ENCODE measurements around the gene SLC7A1.
A peak's percentile ranks its signal among the peaks of the same experiment; 100 is the strongest.
"Not testable (repeated sequence)": the region's sequence is repeated elsewhere in the genome, so short reads cannot be mapped to it uniquely, and the experiment has no call there.

The SLC7A1 gene

DNA sequence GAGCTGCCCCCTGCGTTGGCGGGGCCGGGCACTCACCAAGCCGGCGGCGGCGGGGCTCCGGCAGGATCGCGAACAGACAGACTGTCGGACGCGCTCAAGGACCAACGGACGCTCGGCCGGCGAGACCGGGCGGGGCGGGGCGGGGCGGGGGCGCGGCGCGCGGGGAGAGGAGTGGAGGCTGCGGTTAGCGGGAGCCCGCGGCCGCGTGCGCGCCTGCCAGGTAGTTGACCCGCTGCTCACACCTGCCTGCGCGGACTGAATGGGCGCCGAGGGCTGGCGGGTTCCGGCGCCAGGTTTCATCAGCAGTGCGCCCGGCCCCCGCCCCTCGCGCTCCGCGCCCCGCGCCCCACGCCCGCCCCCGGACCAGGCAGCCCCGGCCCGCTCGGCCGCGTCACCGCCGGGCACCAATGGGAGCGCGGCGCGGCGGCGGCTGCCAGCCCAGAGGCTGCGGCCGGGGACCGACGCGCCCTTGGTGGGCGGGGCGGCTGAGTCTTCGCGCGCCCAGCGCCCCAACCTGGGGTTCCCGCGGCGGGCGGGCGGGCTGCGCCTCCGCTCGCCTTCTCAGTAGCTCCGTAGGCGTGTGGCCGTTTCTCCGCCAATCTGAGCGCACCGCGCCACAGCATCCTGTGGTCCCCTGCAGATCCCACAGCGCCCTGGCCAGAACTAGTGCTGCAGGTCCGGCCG, at the start of gene SLC7A1:
SLC7A1 (minus strand) TSS at position 309 of the 684 bp plus-strand sequence. CDS start 59,500 bp downstream, outside the sequence.
- peak; percentile 87 for DNase-seq

DNA sequence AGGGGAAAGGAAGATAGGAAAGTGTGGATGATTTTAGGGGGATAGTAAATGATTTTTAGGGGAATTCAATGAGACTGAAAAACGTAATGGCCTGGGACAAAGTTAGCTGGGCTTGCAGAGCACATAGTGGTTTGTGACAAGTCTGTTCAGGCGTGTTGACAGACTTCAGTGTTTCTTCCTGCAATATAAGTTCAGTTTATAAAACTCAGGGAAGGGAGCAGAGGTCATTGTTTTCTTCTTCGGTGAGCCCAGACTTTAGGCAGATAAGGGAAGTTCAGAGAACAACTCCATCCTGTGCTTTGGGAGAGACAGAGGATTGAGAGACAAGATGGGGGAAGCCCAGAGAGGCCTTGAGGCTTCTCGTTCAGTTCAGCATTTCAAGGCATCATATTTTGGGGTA, 45.2 kb upstream of the SLC7A1 start:
- no peak for DNase-seq

DNA sequence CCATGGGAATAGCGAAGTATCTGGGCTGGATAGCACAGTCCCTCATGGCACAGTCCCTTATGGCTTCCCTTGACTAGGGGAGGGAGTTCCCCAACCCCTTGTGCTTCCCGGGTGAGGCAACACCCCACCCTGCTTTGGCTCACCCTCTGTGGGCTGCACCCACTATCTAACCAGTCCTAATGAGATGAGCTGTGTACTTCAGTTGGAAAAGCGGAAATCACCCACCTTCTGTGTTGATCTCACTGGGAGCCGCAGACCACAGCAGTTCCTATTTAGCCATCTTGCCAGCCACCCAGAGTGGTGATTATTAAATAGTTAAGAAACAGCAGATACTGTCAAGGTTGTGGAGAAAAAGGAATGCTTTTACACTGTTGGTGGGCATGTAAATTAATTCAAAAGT, 41.3 kb upstream of the SLC7A1 start:
- DNase-seq = not testable (repeated sequence)

DNA sequence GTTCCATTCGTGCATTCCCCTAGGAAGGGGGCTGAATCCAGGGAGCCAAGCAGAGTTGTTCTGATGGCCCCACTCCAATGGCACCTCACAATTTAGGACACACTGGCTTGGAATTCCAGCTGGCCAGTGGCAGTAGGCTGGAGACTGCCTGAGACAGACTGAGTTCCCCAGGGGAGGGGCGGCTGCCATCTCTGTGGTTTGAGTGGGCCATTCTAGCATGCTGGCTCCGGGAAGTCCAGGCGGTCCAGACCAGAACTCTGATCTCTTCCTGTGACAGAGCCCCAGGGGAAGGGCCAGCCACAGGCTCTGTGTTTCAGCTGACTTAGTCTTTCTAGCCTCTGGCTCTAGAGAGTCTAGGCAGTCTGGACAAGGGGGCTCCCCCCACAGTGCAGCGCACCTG, 29.5 kb upstream of the SLC7A1 start:
- no peak for DNase-seq

DNA sequence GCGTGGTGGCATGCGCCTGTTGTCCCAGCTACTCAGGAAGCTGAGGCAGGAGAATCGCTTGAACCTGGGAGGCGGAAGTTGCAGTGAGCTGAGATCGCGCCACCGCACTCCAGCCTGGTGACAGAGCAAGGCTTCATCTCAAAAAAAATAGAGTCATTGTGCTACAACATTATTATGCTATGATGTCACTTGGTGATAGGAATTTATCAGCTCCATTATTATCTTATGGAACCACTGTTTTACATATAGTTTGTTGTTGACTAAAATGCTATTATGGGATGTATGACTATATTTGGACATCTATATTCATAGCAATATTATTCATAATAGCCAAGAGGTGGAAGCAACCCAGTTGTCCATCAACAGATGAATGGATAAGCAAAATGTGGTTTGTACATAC, 26.4 kb upstream of the SLC7A1 start:
- DNase-seq = no peak

DNA sequence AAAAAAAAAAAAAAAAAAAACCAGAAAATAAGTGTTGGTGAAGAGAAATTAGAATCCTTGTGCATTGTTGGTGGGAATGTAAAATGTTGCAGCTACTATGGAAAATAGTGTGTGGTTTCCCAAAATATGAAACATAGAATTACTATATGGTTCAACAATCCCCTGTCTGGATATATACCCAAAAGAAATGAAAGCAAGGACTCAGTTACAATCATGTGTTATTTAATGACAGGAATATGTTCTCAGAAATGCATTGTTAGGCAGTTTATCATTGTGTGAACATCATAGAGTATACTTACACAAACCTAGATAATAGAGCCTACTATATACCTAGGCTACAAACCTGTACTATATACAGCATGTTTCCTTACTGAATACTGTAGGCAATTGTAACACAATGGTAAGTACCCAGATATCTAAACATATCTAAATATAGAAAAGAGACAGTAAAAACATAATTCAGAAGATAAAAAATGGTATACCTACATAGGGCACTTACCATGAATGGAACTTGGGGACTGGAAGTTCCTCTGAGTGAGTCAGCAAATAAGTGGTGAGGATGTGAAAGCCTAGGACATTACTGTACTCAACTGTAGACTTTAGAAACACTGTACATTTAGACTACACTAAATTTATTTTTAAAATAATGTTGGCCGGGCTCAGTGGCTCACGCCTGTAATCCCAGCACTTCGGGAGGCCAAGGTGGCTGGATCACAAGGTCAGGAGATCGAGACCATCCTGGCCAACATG, 25.7 kb upstream of the SLC7A1 start:
- no peak for DNase-seq

DNA sequence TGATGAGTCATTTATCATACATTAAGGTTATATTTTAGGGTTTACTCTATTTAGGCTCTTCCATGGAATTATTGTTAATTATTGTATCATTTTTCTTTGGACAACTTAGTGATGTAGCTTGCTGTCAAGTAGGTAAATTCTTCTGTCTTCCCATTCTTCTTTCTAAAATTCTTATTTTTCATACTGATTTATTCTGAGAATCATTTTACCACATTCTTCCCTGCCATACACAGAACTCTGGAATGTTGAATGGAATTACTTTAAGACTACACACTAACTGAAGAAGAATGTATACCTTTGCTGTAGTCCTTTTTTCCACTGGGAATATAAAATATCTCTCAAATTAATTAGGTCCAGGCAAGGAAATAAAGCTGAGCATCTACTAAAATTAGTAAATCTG, 24.5 kb upstream of the SLC7A1 start:
- no peak for DNase-seq

DNA sequence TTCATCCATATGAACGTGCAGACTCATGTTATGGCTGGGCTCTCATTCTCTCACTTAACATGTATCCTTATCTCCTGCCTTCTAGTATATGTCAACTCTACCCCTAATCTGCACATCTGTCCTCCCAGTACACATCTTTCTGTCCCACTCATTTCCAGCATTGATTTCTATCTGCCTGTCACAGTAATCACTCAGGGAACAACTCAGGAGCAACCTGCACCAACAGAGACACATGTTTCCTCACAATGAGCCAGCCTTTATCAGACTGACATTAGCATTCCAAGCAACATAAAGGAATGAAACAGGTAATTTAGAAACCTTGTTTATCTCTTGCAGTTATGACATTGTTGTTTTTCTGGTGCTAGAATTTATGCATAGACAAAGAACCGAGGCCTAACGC, 17.6 kb upstream of the SLC7A1 start:
- no peak for DNase-seq

DNA sequence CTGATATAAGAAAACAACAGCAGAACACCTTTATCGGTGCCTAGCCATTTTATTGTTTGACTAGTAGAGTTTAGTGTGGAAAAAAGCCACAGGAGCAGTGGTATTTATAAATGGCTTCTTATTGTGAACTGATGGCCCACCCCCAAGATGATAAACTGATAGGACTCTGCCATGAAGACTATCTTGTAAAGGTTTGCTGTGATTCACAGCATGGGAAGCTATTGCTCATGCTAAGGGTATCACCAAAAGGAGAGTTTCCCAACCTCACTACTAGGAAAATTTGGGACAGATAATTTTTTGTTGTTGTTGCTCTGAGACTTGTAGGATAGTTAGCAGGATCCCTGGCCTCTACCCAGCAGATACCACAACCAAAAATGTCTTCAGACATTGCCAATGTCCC, 12.0 kb upstream of the SLC7A1 start:
- no peak for DNase-seq

DNA sequence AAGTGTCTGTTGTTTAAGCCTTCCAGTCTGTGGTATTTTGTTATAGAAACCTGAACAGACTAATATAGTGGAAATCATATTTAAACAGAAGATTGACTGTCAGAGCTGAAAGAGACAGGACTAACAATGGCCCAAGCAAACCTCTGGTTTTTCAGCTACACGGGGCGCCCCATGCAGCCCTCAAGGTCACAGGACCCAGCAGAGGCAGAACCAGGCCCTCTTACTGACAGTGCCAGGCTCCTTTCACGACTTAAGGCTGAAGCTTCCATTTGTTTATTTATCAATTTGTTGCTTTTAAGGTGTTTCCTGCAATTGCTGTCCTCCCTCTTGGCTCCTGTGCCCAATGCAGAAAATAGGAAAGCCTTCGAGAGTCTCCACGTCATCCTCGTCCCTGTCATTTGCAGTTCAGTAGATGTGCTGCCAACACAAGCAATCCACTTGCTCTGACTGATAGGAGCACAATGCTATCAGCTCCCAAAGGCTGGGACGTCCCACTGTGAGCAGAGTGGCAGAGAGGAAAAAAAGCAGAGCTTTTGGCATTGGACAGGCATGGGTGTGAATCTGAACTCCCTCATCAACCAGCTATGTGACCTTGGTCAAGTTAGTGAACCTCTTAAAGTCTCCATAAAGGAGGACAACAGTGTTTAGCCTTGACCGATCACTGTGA, 10.5 kb upstream of the SLC7A1 start:
- no peak for DNase-seq

DNA sequence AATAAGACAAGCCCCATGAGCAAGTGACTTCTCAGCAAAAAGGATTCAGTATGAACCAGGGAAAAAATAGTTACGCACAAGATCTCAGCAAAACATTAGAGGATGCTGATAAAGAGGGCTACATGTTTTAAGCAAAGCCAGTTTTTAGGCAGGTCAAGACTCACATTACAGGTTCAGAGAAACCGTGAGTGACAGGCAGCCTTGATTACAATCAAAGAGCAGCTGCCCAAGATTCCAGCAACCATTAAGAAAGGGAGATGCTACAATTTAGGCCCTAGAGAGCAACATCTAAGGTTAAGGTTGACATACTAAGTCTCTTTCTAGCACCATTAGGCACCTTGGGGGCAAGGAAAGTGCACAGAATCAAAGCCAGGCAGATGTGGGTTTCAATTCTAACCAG, 2.8 kb upstream of the SLC7A1 start:
- no peak for DNase-seq

DNA sequence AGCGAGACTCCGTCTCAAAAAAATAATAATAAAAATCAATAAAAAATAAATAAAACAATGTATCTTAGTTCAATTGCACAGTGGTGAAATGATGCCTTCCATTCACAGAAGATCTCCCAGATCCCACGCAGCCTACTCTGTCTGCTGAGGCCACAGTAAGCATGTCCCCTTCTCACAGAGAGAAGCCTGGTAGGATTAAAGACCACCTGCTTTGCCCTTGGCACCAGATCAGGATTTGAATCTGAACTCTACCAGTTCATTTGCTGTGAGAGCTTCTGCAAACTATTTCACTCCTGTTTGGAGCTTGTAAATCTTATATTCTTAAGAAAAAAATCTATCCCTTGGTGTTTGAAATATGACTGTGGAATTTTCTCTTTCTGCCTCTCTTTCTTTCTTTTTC, 2.2 kb upstream of the SLC7A1 start:
- no peak for DNase-seq

DNA sequence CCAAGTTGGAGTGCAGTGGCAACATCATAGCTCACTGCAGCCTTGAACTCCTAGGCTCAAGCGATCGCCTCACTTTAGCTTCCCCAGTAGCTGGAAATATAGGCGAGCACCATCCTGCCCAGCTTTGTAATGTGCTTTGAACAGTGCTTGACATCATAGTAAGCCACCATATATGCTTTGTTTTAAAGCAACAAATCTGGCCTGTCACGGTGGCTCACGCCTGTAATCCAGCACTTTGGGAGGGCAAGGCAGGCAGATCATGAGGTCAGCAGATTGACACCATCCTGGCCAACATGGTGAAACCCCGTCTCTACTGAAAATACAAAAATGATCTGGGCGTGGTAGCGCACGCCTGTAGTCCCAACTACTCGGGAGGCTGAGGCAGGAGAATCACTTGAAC, 1.8 kb upstream of the SLC7A1 start:
- DNase-seq = no peak

DNA sequence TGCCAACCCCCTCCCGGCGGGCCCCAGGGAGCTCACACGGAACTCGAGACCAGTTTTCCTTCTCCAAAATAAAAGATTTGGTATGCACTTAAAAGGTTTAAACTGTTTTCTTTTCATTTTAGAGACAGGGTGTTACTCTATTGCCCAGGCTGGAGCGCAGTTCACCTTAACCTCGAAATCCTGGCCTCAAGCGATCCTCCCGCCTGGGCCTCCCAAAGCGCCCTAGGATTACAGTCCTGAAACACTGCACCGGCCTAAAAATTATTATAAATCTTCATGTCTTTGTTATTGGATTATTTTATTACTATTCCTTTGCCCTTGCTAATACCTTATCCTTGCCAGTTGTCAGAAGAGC, 553 bp upstream of the SLC7A1 start:
- DNase-seq = no peak

DNA sequence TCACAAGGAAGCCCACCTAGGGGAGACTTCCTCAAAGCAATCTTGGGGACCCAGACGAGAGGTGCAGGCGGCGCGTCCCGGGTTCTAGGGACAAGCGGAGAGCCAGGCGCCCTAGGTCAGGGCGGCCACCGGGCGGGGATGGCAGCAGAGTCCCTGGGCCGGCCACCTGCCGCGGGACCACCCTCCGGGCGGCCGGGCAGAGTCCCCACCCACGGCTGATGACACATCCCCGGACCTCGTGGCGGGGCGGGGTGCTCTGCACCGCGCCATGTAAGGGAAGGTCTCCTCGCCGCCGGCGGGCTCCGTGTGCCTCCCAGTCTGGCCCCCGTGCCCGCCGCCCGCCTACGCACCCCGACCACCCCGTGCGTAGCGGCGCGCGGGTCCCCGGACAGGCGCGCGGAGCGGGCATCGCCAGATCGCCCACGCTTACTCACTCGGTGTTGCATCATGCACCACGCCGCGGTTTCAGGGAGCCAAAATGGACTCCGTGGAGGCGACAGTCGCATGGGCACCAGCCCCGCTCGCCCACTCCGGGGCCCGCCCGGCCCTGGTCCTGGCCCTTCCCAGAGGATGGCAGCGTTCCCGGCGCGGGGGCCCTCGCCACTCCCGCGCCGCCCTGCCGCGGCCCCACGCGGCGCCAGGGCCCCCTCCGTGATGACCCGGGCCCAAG, 643 bp downstream of the SLC7A1 start:
- DNase-seq = peak; percentile 77

DNA sequence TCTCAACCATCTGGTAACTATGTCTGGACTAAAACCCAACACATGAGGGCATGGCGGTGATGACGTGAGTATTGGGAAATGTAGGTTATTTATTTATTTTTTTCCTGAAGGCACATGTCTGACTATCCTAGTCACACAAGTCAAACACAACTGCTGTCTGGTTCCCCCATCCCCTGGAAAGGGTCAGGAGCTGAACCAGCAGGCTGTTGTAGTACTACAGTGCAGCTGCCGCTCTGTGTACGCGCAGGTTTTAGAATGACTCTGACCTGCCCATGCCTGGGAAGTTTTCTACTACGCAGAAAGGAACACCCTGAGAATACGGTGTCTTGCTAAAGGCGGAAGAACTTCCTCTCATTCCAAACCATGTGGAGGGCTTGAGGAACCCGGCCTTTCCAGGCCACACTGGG, 1.2 kb downstream of the SLC7A1 start:
- peak; percentile 51 for DNase-seq

DNA sequence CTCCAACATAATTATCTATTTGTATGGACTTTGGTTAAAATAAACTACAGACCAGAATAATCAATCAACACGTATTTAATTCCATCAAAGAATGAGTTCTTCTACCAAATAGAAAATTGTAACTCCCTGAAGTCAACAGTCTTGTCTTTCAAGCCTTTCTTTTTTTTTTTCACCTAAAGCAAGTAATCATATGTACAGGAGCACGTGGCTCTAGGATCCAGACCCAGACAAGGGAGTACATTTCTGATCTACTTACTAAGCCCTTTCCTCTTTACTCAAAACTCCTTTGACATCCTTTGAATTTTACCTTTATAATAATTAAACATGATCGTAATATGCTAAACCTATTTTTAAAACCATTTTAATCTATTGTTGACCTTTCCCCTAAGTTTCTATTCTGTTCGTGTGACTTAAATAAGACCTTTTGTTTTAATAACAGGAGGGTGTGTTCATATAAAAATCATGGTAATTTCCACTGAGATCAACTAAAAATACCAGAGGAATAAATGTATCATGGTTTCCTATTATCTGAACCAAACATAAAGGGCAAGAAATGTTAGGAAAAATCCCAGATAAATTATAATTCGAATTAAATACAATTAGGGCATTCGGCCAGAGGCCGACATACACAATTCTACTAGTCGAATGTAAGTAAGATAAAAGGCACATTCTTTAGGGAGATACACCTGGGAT, 1.7 kb downstream of the SLC7A1 start:
- no peak for DNase-seq

DNA sequence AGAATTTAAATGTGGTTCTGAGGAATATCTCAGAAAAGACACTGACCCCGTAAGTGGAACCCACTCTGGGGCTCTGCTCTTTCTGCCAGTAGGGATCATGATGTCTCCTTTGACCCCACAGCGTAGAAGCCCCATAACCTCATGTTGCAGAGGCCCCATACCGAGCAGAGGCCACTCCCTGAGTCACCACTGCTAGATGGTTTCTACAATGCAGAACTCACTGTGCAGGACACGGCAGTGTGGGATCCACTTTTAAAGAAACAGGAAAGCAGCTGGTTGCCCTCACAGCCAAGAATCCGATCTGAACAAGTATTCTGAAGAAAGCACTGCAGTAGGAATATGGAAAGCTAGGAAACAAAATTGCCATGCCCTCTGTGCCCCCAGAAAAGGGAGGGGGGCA, 4.2 kb downstream of the SLC7A1 start:
- no peak for DNase-seq

DNA sequence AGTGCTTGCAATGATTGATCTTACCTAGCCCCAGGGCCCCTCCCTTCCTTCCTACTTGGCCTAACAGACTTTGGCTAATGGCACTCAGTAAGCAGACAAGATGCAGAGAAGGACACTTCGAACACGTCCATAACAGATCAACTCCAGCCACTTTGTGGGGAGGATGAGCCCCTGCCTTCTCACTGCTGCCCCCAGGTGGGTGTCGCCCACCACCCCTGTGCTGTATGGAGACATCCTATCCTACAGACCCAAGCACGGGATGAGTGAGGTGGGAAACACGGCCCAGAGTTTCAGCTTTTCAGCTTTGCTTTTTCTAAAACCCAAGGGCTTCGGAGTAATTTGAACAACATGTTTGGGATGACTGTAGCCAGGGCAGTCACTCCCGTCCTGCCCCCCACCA, 5.5 kb downstream of the SLC7A1 start:
- DNase-seq = no peak

DNA sequence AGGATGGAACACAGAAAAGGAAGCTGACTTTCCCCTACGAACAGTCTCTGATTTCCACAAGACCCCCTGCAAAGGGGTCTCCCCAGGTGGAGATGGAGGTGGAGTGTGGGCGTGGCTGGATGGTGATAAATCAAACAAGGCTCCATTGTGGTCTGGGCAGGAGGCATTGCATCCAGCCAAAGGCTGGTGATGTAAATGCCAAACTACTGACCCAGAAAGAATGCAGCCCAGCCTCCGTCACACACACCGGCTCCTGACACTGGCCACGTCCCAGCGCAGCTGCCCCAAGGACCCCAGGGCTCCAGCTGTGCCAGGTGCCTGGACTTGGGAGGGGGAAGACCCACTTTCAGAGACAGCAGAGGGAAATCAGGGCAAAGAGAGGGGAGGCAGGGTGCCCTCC, 6.3 kb downstream of the SLC7A1 start:
- DNase-seq = no peak

DNA sequence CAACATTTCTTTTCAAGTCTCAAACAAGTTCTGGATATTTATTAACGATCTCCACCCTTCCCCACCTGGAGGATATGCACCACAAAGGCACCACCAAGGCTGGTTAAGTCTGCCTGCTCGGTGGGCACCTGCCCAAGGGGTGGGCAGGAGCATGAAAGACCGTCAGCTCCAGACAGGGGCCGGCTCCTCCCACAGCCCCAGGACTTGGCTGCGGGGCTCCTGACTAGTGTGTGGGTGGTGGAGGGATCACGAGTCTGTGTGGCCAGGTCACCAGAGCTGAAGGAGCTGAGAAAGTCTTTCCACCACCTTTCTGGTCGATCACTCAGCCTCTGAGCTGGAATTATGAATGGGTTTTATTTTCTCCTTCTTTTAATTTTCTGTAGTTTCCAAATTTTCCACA, 7.8 kb downstream of the SLC7A1 start:
- DNase-seq = no peak

DNA sequence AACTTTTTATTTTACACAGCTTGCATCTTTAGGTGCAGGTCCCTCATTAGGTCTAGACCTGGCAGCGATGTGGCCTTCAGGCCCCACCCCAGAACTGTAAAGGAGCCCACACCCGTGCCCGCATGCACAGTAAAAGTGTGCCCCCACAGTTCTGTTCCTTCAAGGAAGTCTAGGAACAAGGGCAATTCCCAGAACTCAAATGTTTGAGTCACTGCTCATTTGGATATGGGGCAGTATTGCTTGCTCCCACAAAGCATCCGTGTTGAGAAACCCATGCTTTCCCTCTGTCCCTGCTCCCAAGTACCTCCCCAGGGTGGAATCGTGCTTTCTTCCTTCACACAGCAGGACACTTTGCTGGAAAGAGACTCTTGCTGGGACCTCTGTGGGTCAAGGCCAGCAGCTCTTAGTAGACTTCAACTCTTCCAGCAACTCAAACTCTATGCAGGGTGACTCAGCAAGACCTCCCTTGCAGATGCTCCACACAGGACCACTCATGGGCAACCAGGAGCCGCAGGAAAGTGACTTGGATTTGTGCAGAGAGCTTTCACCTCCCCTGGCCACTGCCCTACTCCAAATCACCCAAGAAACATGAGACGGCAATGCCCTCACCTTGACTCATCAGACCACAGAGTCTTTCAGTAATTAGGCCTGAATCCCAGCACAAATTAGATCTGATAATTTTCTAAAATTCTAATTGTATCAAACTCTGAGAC, 12.3 kb downstream of the SLC7A1 start:
- no peak for DNase-seq
